H9 (cell line): ENCODE data around the gene UROS. TPM values are rescaled to one million over a fixed set of nuclear protein-coding genes. Genes with fewer than 3 reads are reported as not detected.

Experiments used
- DNase-seq: peaks from one replicate; pipeline ENCODE4 v3.0.0-alpha.2; 2017
- H2AFZ ChIP-seq: one replicate; pipeline ENCODE4 v1.6.1; 2013; ENCODE audit warnings: mild to moderate bottlenecking, low read length, control low read depth, moderate library complexity
- H2AK5ac ChIP-seq: 2 replicates; pipeline ENCODE4 v1.6.1; 2013; ENCODE audit warnings: low read length, control low read depth, mixed read lengths; ENCODE audit not compliant: insufficient read length
- H2BK120ac ChIP-seq: one replicate; pipeline ENCODE4 v1.6.1; 2013; ENCODE audit warnings: low read depth, mild to moderate bottlenecking, low read length, control low read depth, inconsistent platforms; ENCODE audit not compliant: poor library complexity, severe bottlenecking
- H2BK12ac ChIP-seq: 2 replicates; pipeline ENCODE4 v1.6.1; 2013; ENCODE audit warnings: low read length, control low read depth, mixed read lengths, low read depth; ENCODE audit not compliant: insufficient read length
- H2BK15ac ChIP-seq: 2 replicates; pipeline ENCODE4 v1.6.1; 2013; ENCODE audit warnings: low read depth, low read length, control low read depth
- H2BK20ac ChIP-seq: one replicate; pipeline ENCODE4 v1.6.1; 2013; ENCODE audit warnings: low read depth, mild to moderate bottlenecking, low read length, control low read depth, inconsistent platforms; ENCODE audit not compliant: poor library complexity, severe bottlenecking
- H2BK5ac ChIP-seq: 2 replicates; pipeline ENCODE4 v1.6.1; 2013; ENCODE audit warnings: low read length, control low read depth, mixed read lengths; ENCODE audit not compliant: insufficient read length
- H3K14ac ChIP-seq: 2 replicates; pipeline ENCODE4 v1.6.1; 2013; ENCODE audit warnings: low read length, control low read depth; ENCODE audit not compliant: insufficient read depth
- H3K18ac ChIP-seq: 2 replicates; pipeline ENCODE4 v1.6.1; 2013; ENCODE audit warnings: low read depth, mild to moderate bottlenecking, mixed read lengths, low read length, control low read depth; ENCODE audit not compliant: insufficient read length
- H3K23ac ChIP-seq: 2 replicates; pipeline ENCODE4 v1.6.1; 2013; ENCODE audit warnings: low read length, control low read depth, mixed read lengths, low read depth; ENCODE audit not compliant: insufficient read length
- H3K23me2 ChIP-seq: 2 replicates; pipeline ENCODE4 v1.6.1; 2013; ENCODE audit warnings: low read depth, mild to moderate bottlenecking, mixed read lengths, low read length, control low read depth; ENCODE audit not compliant: insufficient read length, poor library complexity, severe bottlenecking
- H3K27ac ChIP-seq: 2 replicates; pipeline ENCODE4 v1.5.1; 2013; ENCODE audit warnings: low read length, control low read depth, mixed read lengths, low read depth; ENCODE audit not compliant: insufficient read length
- H3K27me3 ChIP-seq: 2 replicates; pipeline ENCODE4 v1.6.1; 2013; ENCODE audit warnings: low read length, control low read depth, inconsistent platforms; ENCODE audit not compliant: insufficient read depth
- H3K4ac ChIP-seq: 2 replicates; pipeline ENCODE4 v1.6.1; 2013; ENCODE audit warnings: low read depth, mild to moderate bottlenecking, control low read depth, inconsistent platforms, low read length, moderate library complexity
- H3K4me1 ChIP-seq: 2 replicates; pipeline ENCODE4 v1.6.1; 2013; ENCODE audit warnings: low read length, control low read depth, inconsistent platforms; ENCODE audit not compliant: insufficient read depth
- H3K4me2 ChIP-seq: 2 replicates; pipeline ENCODE4 v1.6.1; 2013; ENCODE audit warnings: low read length, control low read depth, mixed read lengths; ENCODE audit not compliant: insufficient read length, insufficient read depth
- H3K56ac ChIP-seq: 2 replicates; pipeline ENCODE4 v1.6.1; 2013; ENCODE audit warnings: low read depth, mild to moderate bottlenecking, mixed read lengths, low read length, control low read depth; ENCODE audit not compliant: insufficient read length
- H3K79me1 ChIP-seq: 2 replicates; pipeline ENCODE4 v1.6.1; 2013; ENCODE audit warnings: low read depth, mild to moderate bottlenecking, moderate library complexity, low read length, control low read depth, inconsistent platforms; ENCODE audit not compliant: insufficient read depth, poor library complexity, severe bottlenecking
- H3K79me2 ChIP-seq: 2 replicates; pipeline ENCODE4 v1.6.1; 2013; ENCODE audit warnings: low read length, control low read depth, inconsistent platforms; ENCODE audit not compliant: insufficient read depth
- H3K9ac ChIP-seq: 2 replicates; pipeline ENCODE4 v1.6.1; 2013; ENCODE audit warnings: low read length, control low read depth, mixed read lengths; ENCODE audit not compliant: insufficient read length; ENCODE audit errors: extremely low read depth
- H3K9me3 ChIP-seq: one replicate; pipeline ENCODE4 v1.6.1; 2013; ENCODE audit warnings: low read depth, low read length, inconsistent platforms; ENCODE audit not compliant: control insufficient read depth
- H3T11ph ChIP-seq: one replicate; pipeline ENCODE4 v1.6.1; 2013; ENCODE audit warnings: mild to moderate bottlenecking, low read length, control low read depth, inconsistent platforms
- H4K20me1 ChIP-seq: one replicate; pipeline ENCODE4 v1.6.1; 2013; ENCODE audit not compliant: control insufficient read depth, insufficient read length, insufficient read depth
- H4K5ac ChIP-seq: 2 replicates; pipeline ENCODE4 v1.6.1; 2013; ENCODE audit warnings: low read depth, mild to moderate bottlenecking, mixed read lengths, low read length, control low read depth; ENCODE audit not compliant: insufficient read length
- H4K8ac ChIP-seq: replicated peaks from 2 replicates; pipeline ENCODE4 v1.6.1; 2013; ENCODE audit warnings: low read length, control low read depth, mixed read lengths, low read depth; ENCODE audit not compliant: insufficient read length
- H4K91ac ChIP-seq: 2 replicates; pipeline ENCODE4 v1.6.1; 2013; ENCODE audit warnings: low read depth, mild to moderate bottlenecking, moderate library complexity, mixed read lengths, low read length, control low read depth; ENCODE audit not compliant: insufficient read length
- H3K27ac Mint-ChIP-seq, 3 experiments: 2 replicates in 2 of 3; 3 replicates in 1 of 3; pipeline ENCODE4 v1.8.0; 2020 to 2021; ENCODE audit warnings: mixed read lengths in 3 of 3, mild to moderate bottlenecking in 1 of 3, moderate library complexity in 1 of 3
- H3K27me3 Mint-ChIP-seq: 2 replicates; pipeline ENCODE4 v1.8.0; 2021; ENCODE audit warnings: low read depth, mild to moderate bottlenecking, moderate library complexity, mixed read lengths
- H3K36me3 Mint-ChIP-seq, 3 experiments: 2 replicates in 2 of 3; 3 replicates in 1 of 3; pipeline ENCODE4 v1.8.0; 2020 to 2021; ENCODE audit warnings: low read depth in 3 of 3, mixed read lengths in 3 of 3; ENCODE audit not compliant: insufficient read depth in 1 of 3
- H3K4me1 Mint-ChIP-seq, 2 experiments: 2 replicates each; pipeline ENCODE4 v1.8.0; 2020; ENCODE audit warnings: mixed read lengths in 2 of 2
- H3K4me3 Mint-ChIP-seq, 2 experiments: 2 replicates in 1 of 2; 3 replicates in 1 of 2; pipeline ENCODE4 v1.8.0; 2020 to 2021; ENCODE audit warnings: mild to moderate bottlenecking in 2 of 2, mixed read lengths in 2 of 2, moderate library complexity in 1 of 2
- H3K9me3 Mint-ChIP-seq, 2 experiments: 2 replicates in 1 of 2; 3 replicates in 1 of 2; pipeline ENCODE4 v1.8.0; 2020; ENCODE audit warnings: mild to moderate bottlenecking in 2 of 2, mixed read lengths in 2 of 2, moderate library complexity in 1 of 2
- CTCF ChIP-seq: fragments of 200-600 bp; sonication (generic); conservative IDR thresholded peaks from 3 replicates; pipeline ENCODE4 v1.8.0; 2021; ENCODE audit warnings: antibody characterized with exemption, mild to moderate bottlenecking
- WGBS: extraction: QIAGEN DNeasy Blood & Tissue Kit; methylation state at CpG from one replicate; pipeline ENCODE4 v1.1.7; 2013; ENCODE audit warnings: missing lambda C conversion rate, low lambda C conversion rate, mixed read lengths; ENCODE audit not compliant: insufficient read length; ENCODE audit errors: extremely low coverage; 5-methylcytosine and 5-hydroxymethylcytosine counted together
- total RNA-seq: library from RNA; stranded (reverse); gene quantifications from 2 replicates; pipeline ENCODE4 v1.2.1, GENCODE V29; 2021

UROS gene
- total RNA-seq, 1 experiment from 2014 or later = 42.3 TPM

- no peaks in the 10 kb centered on the region for H3K9me3 ChIP-seq
- Mint-ChIP-seq H3K36me3 (peaks cover 19 to 46% (median 29%) of the 10 kb centered on the region in 3 experiments; a peak in 6 of 7 replicates), H3K27me3 (no peaks in the 10 kb centered on the region), H3K4me1 (peaks cover 7% of the 10 kb centered on the region in 2 experiments; a peak in 3 of 4 replicates), H3K9me3 (no peaks in the 10 kb centered on the region), H3K27ac (peak overlapping the region in 1 of 3 experiments; percentile 65; a peak in 1 of 7 replicates), H3K4me3 (no peak overlapping the region)
- no peak overlapping the region for H2BK20ac ChIP-seq
- no peak for DNase-seq
- no peak overlapping the region for H4K5ac ChIP-seq
- no peak overlapping the region for H3T11ph ChIP-seq
- no peaks in the 10 kb centered on the region for H4K20me1 ChIP-seq
- no peak overlapping the region for H3K14ac ChIP-seq
- TF ChIP-seq CTCF = no peak
- H3K4me2 ChIP-seq = no peak overlapping the region
- no peaks in the 10 kb centered on the region for H3K79me1 ChIP-seq
- no peak overlapping the region for H4K8ac ChIP-seq
- no peaks in the 10 kb centered on the region for H3K79me2 ChIP-seq
- no peak overlapping the region for H3K4ac ChIP-seq
- WGBS = no CpG with 5 or more reads among the region's 5 CpGs
- no peak overlapping the region for H3K27ac ChIP-seq
- H3K4me1 ChIP-seq = no peaks in the 10 kb centered on the region
- no peak overlapping the region for H2AK5ac ChIP-seq
- no peak overlapping the region for H3K18ac ChIP-seq
- no peak overlapping the region for H2AFZ ChIP-seq
- no peak overlapping the region for H3K23ac ChIP-seq
- no peak overlapping the region for H4K91ac ChIP-seq
- H2BK15ac ChIP-seq = no peak overlapping the region
- no peak overlapping the region for H3K56ac ChIP-seq
- H3K9ac ChIP-seq = no peak overlapping the region
- H3K27me3 ChIP-seq = no peaks in the 10 kb centered on the region
- H2BK120ac ChIP-seq = no peak overlapping the region
- H2BK12ac ChIP-seq = no peak overlapping the region
- no peak overlapping the region for H2BK5ac ChIP-seq
- no peaks in the 10 kb centered on the region for H3K23me2 ChIP-seq
Measured at GRCh38 chr10:125802131-125802530, 20.9 kb downstream of the UROS start.
